HEK293T (cell line): ENCODE data around the gene ZNF562.

Source experiments
- ARNT ChIP-seq: fragments of 450-650 bp; IDR thresholded peaks from 2 replicates; pipeline ENCODE4 v1.6.1; 2017; ENCODE audit warnings: mild to moderate bottlenecking
- BHLHE40 ChIP-seq: fragments of 450-650 bp; IDR thresholded peaks from 2 replicates; pipeline ENCODE4 v1.6.1; 2016; ENCODE audit warnings: mild to moderate bottlenecking, moderate library complexity, borderline replicate concordance
- ELF4 ChIP-seq: fragments of 450-650 bp; IDR thresholded peaks from 2 replicates; pipeline ENCODE4 v1.6.1; 2017; ENCODE audit warnings: antibody characterized with exemption
- FOXA1 ChIP-seq: fragments of 450-650 bp; IDR thresholded peaks from 2 replicates; pipeline ENCODE4 v1.6.1; 2016; ENCODE audit warnings: mild to moderate bottlenecking
- FOXK2 ChIP-seq: fragments of 450-650 bp; IDR thresholded peaks from 2 replicates; pipeline ENCODE4 v1.6.1; 2016; ENCODE audit warnings: mild to moderate bottlenecking
- FOXM1 ChIP-seq: fragments of 450-650 bp; IDR thresholded peaks from 2 replicates; pipeline ENCODE4 v1.6.1; 2017; ENCODE audit warnings: mild to moderate bottlenecking, borderline replicate concordance
- HDGF ChIP-seq: fragments of 450-650 bp; IDR thresholded peaks from 2 replicates; pipeline ENCODE4 v1.6.1; 2017; ENCODE audit warnings: antibody characterized with exemption, borderline replicate concordance
- LEF1 ChIP-seq: fragments of 450-650 bp; IDR thresholded peaks from 2 replicates; pipeline ENCODE4 v1.6.1; 2017; ENCODE audit warnings: mild to moderate bottlenecking, borderline replicate concordance
- SP1 ChIP-seq: fragments of 450-650 bp; IDR thresholded peaks from 2 replicates; pipeline ENCODE4 v1.6.1; 2017
- TARDBP ChIP-seq: fragments of 450-650 bp; IDR thresholded peaks from 2 replicates; pipeline ENCODE4 v1.6.1; 2016
- ZNF384 ChIP-seq: fragments of 450-650 bp; IDR thresholded peaks from 2 replicates; pipeline ENCODE4 v1.6.1; 2016
- TF ChIP-seq, protein P1 (sequence below): fragments of 450-650 bp; IDR thresholded peaks from 2 replicates; pipeline ENCODE4 v1.6.1; 2016

DNA sequence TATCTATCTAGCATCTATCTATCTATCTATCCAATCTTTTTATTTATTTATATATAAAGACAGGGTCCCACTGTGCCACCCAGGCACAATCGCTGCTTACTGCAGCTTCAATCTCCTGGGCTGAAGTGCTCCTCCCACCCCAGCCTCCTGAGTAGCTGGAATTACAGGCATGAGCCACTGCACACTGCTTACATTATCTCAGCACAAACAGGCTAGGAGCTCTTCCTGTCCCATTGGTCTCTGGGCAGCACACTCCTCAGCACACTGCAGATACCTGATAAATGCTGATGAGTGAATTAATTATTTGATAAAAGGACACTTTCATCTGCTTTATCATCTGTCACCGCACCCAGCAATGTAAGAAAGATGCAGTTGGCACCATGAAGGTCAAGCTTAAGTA is 16.1 kb downstream of the ZNF562 start:
- TF ChIP-seq HDGF (no peak), LEF1 (no peak), TARDBP (no peak), FOXM1 (no peak), ELF4 (no peak), ZNF384 (no peak), BHLHE40 (no peak), ARNT (no peak), FOXK2 (no peak), FOXA1 (no peak), SP1 (no peak)
- TF ChIP-seq, protein P1, sequence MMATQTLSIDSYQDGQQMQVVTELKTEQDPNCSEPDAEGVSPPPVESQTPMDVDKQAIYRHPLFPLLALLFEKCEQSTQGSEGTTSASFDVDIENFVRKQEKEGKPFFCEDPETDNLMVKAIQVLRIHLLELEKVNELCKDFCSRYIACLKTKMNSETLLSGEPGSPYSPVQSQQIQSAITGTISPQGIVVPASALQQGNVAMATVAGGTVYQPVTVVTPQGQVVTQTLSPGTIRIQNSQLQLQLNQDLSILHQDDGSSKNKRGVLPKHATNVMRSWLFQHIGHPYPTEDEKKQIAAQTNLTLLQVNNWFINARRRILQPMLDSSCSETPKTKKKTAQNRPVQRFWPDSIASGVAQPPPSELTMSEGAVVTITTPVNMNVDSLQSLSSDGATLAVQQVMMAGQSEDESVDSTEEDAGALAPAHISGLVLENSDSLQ = no peak
